ENCODE results near the gene CAND2.
A peak's percentile ranks its signal among the peaks of the same experiment; 100 is the strongest.
"Not testable (repeated sequence)": the region's sequence is repeated elsewhere in the genome, so short reads cannot be mapped to it uniquely, and the experiment has no call there.

CAND2 gene

DNA sequence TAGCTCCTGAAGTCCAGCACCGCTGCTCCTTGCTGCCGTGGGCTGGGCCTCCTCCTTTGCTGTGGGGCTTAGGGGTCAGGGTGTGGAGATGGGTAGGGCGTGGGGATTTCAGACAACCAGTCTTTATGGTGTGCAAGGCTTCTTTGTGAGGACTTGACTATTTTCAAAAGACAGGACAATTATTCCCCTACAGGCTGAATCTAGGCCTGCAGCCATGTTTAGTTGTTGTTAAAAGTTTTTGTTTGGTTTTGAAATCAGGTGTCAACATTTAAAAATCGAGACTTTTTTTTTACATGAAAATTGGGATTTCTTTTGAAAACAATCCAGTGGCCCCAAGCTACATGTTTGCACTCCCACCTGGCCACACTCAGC, 34.3 kb downstream of the CAND2 start:
- DNase-seq (ENCODE audit: low read depth in 2 of 2) = no peak

DNA sequence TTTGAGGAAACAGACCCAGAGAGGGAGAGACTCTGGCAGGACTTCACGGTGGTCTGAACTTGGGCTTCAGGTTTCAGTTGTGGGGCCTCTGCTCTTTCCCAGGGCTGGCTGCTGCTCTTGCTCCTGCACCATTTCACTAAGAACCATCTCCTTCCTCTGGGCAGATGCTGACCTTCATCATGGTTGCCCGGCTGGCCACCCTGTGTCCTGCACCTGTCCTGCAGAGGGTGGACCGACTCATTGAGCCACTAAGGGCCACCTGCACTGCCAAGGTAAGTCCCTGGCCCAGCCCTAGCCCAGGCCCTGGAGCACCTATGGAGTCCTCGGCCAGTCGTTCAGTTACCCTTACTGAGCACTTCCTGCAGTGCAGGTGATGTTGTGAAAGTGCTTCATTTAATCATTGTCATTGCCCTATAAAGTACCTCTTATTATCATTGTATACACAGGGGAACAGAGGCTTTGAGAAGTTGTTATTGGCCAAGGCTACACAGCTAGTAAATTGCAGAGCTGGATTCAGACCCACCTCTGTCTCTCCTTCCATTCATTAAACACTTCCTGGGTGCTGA, 34.9 kb downstream of the CAND2 start:
- DNase-seq (ENCODE audit: low read depth in 2 of 2) = no peak

DNA sequence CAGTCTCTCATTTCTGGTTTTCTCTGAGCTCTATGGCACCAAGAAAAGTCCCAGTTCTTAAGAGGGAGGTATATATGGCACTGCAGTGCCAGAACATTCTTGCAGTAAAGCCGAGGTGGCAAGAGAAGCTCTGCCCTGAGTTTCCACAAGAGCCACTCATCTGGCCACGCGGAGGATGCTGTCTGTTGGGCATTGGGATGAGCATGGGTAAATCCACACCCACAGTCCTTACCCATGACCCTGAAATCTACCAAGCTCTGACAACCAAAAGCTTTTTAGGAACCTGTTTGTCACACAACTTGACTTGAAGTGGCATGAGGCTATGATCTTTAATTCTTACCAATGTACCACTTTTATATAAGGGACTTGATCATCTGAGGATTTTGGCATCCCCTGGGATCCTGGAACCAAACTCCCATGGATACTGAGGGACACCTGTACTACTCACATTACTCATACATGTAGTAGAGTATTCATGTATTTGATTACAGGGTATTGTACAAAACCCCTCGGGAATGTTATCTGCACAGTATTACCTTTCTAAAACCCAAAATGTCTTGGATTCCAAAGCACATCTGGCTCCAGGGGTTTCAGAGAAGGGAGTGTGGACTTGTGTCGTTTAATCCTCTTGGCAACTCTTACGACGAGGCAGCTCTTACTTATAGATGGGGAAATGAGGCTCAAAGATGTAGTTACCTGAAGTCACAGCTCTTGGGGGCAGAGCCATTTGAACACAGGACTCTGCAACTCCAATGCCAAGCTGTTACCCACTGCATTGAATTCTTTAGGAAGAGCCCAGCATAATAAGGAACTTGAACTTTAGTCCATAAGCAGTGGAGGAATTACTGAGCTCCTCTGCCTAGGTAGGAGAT, 36.1 kb downstream of the CAND2 start:
- no peak for DNase-seq (ENCODE audit: low read depth in 2 of 2)

DNA sequence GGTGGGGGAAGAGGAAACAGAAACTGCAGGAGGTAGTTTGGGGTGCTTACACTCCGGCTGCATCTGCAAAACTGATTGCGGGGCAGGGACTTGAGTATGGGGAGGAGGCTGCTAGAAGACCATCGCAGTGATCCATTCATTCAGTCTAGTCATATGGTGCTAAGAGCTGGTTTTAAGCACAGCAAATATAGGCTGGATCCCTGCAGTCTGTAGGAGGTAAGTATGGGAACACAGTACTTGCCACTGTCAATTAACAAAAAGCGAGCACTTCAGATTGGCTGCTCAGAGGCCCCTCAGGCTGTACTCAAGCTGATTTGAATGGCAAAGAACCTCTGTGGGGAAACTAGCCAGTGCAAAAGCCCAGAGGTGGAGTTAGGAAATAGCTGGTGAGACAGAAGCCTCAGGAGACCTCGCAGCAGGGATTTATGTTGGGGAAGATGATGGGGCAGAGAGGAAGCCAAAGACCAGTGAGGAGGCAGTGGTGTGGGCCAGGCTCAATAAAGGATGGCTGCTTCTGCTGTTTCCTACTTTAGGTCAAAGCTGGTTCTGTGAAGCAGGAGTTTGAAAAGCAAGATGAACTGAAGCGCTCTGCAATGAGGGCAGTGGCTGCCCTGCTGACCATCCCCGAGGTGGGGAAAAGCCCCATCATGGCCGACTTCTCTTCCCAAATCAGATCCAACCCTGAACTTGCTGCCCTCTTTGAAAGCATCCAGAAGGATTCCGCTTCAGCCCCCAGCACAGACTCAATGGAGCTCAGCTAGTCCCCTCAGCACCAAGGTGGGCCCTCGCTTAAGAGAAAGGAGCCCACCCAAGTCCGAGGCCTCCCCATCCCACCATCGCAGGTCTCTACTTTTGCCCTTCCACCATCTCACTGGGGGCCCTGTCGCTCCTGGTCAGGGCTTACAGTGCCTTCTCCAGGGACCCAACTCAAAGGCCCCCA, 37.0 kb downstream of the CAND2 start:
- DNase-seq (ENCODE audit: low read depth in 2 of 2) = no peak

DNA sequence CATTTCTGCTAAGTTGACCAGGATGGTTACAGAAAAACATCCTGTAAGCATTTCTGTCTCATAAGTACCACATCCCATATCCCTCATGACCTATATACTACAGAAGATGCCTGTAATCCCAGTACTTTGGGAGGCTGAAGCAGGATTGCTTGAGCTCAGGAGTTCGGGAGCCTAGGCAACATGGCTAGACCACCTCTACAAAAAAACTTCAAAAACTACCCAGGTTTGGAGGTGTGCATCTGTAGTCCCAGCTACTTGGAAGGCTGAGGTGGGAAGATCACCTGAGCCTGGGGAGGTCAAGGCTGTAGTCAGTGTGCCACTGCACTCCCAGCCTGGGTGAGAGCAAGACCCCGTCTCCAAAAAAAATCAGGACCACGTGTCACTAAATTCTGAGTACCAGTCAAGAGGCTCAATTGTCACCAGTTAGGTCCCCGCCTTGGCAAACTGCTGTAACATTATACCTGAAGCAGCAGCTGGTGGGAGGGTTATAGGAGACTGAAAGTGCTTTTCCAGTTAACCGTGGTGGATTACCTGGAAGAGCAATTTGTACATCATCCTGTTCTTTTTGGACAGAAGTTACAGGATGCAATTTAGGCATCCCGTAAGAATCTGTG, 38.7 kb downstream of the CAND2 start:
- no peak for DNase-seq (ENCODE audit: low read depth in 2 of 2)

DNA sequence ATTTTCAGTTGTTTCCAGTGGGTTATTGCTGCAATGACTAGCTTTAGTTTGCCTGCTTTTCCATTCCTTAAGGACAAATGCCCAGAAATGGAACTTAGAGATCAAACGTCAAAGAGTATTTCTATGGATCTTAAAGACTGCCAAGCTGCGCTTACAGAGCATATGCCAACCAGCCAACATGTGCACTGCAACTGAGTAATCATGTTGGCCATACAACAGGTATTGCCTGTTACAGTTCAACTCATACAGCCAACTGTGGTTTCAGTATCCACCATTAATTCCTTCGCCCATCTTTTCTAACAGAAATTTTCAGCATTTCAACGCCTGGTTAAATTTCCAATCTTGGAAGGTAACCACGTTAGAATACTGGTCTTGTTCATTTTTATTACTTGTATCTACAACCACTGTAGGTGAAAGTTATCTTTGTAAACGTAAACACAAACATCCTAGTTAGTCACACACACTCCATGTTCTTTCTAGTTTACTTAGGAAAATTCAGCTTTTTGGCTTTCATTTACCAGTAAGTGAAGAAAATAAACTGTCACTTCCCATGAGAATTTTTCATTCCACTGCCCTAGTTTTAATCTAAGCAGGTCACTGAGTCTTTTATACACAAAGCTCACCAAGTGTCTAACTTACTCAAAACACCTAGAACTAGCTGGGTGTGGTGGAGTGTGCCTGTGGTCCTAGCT, 41.0 kb downstream of the CAND2 start:
- DNase-seq (ENCODE audit: low read depth in 2 of 2) = no peak

DNA sequence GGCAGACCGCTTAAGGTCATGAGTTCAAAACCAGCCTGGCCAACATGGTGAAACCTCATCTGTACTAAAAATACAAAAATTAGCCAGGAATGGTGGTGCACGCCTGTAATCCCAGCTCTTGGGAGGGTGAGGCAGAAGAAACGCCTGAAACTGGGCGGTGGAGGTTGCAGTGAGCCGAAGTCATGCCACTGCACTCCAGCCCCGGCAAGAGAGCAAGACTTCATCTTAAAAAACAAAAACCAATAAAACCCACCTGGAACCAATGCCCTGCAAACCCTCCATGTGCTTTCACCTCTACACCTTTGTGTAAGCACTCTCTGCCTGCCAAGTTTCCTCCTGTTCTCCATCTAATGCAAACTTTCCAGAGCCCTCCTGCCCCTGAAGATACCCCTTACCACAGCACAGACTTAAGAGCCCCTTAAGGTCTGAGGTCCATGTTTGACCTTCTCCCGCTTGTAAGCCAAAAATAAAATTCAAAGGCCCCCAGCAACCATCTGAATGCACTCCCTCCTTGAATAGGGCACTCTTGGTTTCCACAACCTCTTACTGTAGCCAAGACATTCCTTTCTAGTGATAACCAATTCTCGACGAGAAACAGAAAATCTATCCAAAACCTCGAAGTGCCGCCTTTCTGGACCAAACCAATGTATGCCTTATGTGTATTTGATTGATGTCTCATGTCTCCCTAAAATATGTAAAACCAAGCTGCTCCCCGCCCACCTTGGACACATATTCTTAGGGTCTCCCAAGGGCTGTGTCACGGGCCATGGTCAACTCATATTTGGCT, 41.9 kb downstream of the CAND2 start:
- DNase-seq (ENCODE audit: low read depth in 2 of 2) = no peak

DNA sequence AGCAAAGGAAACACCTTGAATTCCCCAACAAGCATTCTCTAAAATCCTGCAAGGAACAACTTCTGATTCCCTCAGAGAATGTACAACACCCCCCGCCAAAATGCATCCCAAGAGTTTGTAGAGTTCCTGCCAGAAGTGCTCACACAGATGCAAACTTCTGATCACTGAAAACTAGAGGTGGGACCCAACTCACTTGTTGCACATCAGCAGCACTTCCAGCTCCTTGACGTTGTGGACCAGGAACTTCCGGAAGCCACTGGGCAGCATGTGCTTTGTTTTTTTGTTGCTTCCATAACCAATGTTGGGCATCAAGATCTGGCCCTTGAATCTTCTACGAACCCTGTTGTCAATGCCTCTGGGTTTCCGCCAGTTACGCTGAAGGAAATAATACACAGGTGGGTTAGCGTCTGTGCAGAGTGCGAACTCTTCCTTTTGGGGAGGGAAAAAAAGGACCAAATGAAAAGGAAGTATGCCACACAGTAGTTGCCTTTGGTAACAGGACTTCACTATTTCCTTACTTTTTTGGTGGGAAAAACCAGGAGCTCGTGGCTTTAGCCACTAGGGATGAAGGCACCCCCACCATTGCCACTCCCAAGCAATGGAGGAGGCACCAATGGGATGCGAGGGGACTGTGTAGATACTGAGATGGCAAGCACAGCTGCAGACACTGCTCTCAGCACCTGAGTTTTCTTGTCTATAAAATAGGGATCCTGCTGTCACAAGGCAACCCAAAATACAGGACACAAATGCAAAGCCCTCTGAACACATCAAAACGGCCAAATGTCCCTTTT, 42.9 kb downstream of the CAND2 start:
- no peak for DNase-seq (ENCODE audit: low read depth in 2 of 2)

DNA sequence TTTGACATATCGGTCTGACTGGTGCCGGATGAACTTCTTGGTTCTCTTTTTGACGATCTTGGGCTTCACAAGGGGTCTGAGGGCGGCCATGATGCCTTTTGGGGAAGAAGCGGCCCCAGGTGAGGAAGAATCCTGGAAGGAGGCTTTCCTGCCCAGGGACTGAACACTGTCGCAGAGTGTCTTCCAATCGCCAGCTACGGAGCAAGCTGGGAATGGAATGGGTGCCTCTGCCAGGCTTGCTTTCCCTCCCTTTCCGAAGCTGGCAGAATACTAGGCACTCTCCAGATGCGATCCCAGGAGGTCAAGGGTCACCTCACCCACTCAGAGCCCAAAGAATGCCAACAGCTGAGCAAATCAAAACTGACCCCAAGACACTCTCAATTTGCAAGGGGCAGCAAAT, 43.7 kb downstream of the CAND2 start:
- DNase-seq (ENCODE audit: low read depth in 2 of 2) = not testable (repeated sequence)

DNA sequence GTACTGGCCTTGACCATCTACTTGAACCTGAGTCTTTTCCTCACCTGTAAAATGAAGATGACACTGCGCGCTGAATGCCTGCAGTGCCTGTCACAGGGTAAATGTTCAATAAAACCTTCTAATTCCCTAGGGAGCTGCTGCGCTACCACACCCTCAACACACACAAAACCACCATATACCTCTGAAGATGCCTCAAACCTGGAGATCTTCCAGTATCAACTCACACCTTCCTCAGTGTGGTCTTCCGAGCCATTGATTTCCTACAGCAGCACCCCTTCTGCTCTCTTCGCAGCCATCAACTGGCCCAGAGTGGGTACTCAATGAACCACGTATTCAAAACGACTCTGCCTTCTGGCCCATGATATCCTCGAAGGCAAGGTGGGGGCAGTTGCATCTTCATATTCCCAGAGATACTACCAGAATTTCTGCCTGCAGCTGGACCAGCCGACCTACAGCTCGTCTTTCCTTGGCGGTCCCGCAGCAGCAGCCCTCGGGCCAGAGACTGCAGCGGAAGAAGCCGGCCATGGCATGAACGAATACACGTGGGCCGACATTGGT, 44.2 kb downstream of the CAND2 start:
- DNase-seq (ENCODE audit: low read depth in 2 of 2) = no peak

DNA sequence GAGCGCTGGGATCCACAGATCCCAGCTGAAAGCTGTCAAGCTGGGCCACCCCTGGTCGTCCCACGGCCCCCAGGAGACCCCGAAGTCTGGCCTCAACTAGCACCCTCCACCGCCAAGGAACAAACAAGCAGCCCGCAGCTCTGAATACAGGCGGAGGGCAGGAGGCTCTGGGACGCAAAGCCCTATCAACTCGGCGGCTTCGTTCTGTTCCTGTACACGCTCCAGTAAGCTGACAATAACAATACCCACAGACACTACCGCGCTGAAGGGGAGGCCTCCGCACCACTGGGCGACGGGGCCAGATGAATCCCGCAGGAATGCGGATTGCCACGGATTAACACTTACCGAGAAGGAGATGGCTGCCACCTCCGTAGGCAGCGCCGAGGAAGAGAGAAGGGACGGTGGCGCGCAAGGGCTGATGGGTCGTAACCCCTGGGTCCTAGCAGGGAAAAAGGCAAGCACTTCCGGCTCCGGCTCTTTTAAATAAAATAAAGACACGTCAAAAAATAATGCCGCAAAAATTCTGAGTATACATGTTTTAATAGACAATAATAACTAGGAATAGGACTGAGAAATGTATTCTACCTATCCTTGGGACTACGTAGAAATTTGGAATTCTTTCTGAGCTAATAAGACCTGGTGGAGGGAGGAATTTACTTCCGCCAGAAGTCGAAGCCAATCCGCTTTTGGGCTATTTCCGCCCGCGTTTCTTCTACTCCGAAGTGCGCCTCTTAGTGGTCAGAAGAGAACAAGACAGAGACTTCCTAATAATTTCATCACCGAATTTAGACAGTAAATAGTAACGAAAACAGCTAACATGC, 44.9 kb downstream of the CAND2 start, which contains the start of gene RPL32:
Gene RPL32, minus strand, starts transcription at position 417 of the 821 bp plus-strand sequence. CDS start 1,328 bp downstream, outside the sequence.
- peak; percentile 88 to 91 for DNase-seq (ENCODE audit: low read depth in 2 of 2)

DNA sequence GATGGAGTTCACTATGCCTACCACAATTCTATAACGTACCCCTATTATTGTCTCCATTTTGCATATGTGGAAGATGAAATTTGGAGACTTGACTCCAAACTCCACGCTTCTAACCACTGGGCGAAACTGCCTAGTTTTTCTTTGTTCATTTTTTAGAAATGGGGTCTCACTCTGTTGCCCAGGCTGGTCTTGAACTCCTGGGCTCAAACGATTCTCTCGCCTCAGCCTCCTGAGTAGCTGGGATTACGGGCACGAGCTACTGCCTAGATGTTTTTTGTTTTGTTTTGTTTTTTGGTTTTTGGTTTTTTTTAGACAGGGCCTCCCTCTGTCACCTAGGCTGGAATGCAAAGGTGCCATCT, 45.5 kb downstream of the CAND2 start:
- DNase-seq (ENCODE audit: low read depth in 2 of 2) = no peak

DNA sequence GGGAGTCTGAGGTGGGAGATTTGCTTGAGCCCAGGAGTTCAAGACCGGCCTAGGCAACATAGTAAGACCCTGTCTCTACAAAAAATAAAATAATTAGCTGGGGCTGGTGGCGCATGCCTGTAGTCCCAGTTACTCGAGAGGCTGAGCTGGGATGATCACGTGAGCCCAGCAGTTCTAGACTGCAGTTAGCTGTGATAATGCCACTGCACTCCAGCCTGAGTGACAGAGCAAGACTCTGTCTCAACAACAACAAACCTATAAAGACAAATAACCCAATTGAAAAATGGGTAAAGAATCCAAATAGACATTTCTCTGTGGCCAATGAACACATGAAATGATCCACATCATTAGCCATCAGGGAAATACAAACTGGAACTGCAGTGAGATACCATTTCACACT, 46.0 kb downstream of the CAND2 start:
- DNase-seq (ENCODE audit: low read depth in 2 of 2) = no peak

DNA sequence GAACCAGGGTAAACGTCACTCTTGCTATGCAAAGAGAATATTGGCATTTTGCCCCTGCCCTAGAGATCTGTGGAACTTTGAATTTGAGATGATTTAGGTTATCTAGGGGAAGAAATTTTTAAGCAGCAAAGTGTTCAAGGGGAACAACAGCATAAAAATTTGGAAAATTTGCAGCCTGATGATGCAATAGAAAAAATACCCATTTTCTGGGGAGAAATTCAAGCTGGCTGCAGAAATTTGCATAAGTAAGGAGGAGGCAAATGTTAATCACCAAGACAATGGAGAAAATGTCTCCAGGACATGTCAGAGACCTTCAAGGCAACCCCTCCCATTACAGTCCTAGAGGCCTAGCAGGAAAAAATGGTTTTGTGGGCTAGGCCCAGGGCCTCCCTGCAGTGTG, 49.3 kb downstream of the CAND2 start:
- DNase-seq (ENCODE audit: low read depth in 2 of 2) = no peak

DNA sequence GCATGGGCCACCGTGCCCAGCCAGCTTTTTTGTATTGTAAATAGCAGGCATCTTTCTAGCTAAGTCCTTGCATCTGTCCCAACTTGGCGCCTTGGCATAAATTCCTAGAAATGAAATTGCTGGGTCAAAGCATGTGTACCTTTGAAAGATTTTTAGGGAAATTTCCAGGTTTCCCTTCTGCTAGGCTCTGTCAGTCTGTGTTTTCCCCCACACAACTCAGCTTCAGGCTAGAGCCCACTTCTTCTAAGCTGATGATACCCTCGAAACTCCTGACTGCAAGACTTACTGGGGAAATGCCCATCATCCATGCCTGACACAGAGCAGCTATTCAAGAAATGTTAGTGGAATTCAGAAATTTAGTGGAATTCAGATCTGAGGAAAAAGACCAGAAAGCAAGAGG, 55.7 kb downstream of the CAND2 start:
- no peak for DNase-seq (ENCODE audit: low read depth in 2 of 2)

DNA sequence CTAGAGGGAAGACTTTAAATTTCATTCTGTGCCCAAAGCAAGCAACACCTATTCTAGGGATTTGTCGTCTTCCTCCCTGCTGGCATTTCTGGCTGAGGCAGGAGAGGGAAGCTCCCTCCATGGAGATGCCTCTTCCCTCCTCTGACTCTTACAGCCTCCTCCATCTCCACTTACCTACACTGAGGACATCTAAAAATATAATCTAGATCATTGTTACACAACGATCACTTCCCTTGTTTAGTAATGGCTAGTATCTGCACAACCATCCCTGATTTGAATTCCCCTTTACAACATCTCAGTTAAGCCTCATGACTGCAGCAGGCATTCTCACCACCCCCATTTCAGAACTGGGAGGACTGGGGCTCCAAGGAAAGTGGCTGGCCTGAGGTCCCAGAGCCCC, 57.4 kb downstream of the CAND2 start:
- not testable (repeated sequence) for DNase-seq (ENCODE audit: low read depth in 2 of 2)

DNA sequence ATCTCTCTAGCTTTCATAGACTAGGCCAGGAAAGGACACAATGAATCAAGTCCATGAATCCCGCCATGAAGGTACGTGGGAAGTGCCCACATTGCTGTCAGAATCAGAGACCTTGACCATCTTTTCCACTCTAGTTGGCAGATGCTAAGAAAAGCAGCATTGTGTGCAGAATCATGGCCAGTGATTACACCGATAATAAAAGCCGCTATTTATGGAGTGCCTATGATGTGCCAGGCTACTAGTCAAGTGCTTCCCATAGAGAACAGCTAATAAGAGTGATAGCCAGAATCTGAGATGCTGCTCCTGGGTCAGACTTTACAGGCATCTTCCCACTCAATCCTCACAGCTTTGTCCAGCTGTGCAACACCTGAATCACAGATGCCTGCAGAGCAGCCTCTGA, 58.1 kb downstream of the CAND2 start:
- no peak for DNase-seq (ENCODE audit: low read depth in 2 of 2)

DNA sequence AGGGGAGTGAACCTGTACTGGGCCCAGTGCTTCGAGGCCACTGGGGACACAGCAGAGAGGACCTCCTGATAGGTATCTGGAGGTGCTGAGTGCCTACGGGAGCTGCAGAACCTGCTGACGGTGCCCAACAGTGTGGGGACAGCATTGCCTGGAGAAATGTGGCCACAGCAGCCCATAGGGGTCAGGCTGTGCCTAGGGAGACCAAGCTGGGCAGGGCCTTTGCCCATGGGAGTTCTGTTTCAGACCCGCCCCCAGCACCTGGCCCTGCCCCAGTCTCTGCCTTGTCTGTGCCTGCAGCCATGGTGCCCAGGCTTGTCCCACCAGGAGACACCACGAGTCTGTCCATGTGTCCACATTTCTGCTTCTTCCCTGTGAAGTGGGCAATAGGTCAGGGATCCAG, 60.1 kb downstream of the CAND2 start:
- no peak for DNase-seq (ENCODE audit: low read depth in 2 of 2)

DNA sequence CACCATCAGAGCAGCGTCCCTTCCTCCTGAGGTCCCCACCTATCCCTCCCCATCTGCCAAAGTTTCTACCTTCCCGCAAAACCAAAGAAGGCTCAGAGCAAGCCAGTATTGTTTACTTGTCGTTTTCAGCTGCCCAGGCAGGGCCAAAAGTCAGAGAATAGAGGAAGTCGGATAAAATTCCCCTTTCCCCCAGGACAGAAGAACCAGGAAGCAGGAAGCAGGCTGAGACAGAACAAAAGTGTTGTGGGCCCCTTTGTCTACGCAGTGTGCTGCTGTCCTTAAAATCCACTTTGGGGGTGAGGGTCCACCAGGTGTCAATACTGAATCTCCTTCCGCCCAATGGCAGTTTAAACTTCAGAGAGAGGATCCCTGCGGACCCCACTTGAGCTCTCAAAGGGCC, 63.4 kb downstream of the CAND2 start:
- no peak for DNase-seq (ENCODE audit: low read depth in 2 of 2)

All from fibroblast of skin of left biceps (primary cell).